HL-60/S4 treated with phorbol 12-myristate 13-acetate at 8.2 ng/mL for 4 days and 3 days (cell line): ENCODE results near the gene HS3ST4.
"Not testable (repeated sequence)": the region's sequence is repeated elsewhere in the genome, so short reads cannot be mapped to it uniquely, and the experiment has no call there.

ENCODE experiments used
- in situ Hi-C: fragments of 300-500 bp; cut with MboI; formaldehyde crosslinking; loops from 2 replicates; pipeline ENCODE4 v1.15.0; 2022; ENCODE audit warnings: low sequenced_read_pairs

The HS3ST4 gene

GRCh38 chr16:26071101-26071866, 379.5 kb downstream of the HS3ST4 start:
- in situ Hi-C loops, result no loop called here

- in situ Hi-C loops, result no loop called here
Observed at GRCh38 chr16:26078716-26079355, 387.1 kb downstream of the HS3ST4 start.

GRCh38 chr16:26087091-26087490, 395.3 kb downstream of the HS3ST4 start:
- in situ Hi-C loops, result no loop called here

- in situ Hi-C loops, result no loop called here
Observed at GRCh38 chr16:26091511-26091910, 399.8 kb downstream of the HS3ST4 start.

GRCh38 chr16:26098206-26098605, 406.4 kb downstream of the HS3ST4 start:
- in situ Hi-C loops, result not testable (repeated sequence)

GRCh38 chr16:26102369-26102768, 410.6 kb downstream of the HS3ST4 start:
- in situ Hi-C loops, result no loop called here

- in situ Hi-C loops, result no loop called here
Observed at GRCh38 chr16:26108836-26109505, 417.2 kb downstream of the HS3ST4 start.

- in situ Hi-C loops, result no loop called here
Observed at GRCh38 chr16:26111900-26112299, 420.1 kb downstream of the HS3ST4 start.

- in situ Hi-C loops, result no loop called here
Observed at GRCh38 chr16:26118575-26118974, 426.8 kb downstream of the HS3ST4 start.

- in situ Hi-C loops, result no loop called here
Observed at GRCh38 chr16:26120729-26121128, 429.0 kb downstream of the HS3ST4 start.

GRCh38 chr16:26128296-26128695, 436.5 kb downstream of the HS3ST4 start:
- in situ Hi-C loops, result no loop called here

- in situ Hi-C loops, result no loop called here
Observed at GRCh38 chr16:26129997-26130396, 438.2 kb downstream of the HS3ST4 start.

- in situ Hi-C loops, result no loop called here
Observed at GRCh38 chr16:26133416-26134093, 441.8 kb downstream of the HS3ST4 start.

- in situ Hi-C loops, result no loop called here
Observed at GRCh38 chr16:26134588-26134987, 442.8 kb downstream of the HS3ST4 start.

GRCh38 chr16:26137956-26138355, 446.2 kb downstream of the HS3ST4 start:
- in situ Hi-C loops, result no loop called here

GRCh38 chr16:26139091-26139490, 447.3 kb downstream of the HS3ST4 start:
- in situ Hi-C loops, result no loop called here

- in situ Hi-C loops, result no loop called here
Observed at GRCh38 chr16:26139884-26140283, 448.1 kb downstream of the HS3ST4 start.

GRCh38 chr16:26149364-26150190, 457.8 kb downstream of the HS3ST4 start:
- in situ Hi-C loops, result no loop called here

- in situ Hi-C loops, result no loop called here
Observed at GRCh38 chr16:26155221-26155620, 463.5 kb downstream of the HS3ST4 start.

GRCh38 chr16:26157319-26157718, 465.6 kb downstream of the HS3ST4 start:
- in situ Hi-C loops, result no loop called here
